MV-4-11 (cell line): Measurements from ENCODE around the gene ARHGAP4.

Source experiments
- DNase-seq: peaks from one replicate; lab custom pipeline; 2025; lab: John Stamatoyannopoulos, UW

The ARHGAP4 gene

DNA sequence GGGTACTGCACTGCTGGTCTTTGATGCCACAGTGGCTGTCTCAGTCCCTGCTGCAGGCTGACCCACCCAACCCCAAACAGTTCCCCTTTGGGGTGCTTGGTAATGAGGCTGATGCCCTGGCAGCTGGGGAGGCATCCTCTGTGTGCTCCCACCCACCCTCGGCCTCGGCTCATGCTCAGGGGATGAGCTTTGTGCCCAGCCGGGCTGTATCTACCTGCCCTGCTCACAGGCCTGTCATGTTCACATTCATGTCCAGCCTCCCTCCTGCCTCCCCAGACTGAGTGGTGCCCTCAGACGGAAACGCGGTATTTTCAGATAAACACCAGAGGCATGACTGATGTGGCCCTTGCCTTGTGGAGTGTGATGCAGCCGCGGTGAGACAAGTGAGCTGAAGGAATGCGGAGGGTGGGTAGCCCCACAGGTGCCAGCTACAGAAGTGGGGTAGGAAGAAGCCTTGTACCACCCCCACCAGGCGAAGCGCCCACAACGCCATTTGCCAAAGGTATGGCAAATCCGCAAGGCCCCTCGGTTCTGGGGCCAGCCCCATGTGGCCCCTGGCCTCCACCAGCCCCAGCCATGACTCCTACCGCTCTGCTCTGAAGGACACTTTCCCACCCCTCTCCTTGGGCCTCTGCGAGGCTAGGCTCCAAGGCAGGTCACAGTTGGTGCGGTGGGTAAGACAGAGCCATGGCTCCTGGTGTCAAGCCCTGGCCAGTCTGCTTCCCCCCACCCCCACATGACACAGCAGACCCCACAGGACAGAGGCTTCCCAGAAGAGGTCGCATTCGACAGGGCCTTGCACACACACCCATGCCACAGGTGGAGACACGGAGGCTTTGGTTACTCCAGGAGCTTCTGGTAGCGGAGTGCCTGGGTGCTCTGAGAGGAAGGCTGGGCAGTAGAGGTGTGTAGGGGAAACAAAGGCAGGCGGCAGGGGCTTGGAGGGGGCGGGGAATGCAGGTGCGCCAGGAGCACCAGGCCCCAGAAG, 20.2 kb upstream of the ARHGAP4 start:
- no peak for DNase-seq

DNA sequence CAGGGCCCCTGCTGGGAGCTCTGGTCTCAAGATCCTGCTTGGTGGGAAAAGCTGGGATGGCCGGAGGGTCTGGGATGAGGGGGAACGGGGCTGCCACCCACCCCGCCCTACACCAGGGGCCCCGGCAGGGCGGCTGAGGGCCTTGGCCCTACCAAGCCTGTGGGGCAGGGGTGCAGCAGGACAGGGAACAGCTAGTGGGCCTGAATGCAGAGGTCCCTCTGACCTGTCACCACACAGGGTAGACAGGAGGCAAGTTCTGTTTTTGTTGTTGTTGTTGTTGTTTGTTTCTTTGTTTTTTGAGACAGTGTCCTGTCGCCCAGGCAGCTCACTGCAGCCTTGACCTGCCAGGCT, 18.7 kb upstream of the ARHGAP4 start:
- DNase-seq: no peak

GRCh38 chrX:153944140-153944799, 18.2 kb upstream of the ARHGAP4 start, which contains the start of gene RENBP:
RENBP (minus strand) TSS chrX:153944643; CDS start chrX:153944610, 33 bp downstream.
- DNase-seq: peak; percentile 5

GRCh38 chrX:153941336-153942252, 15.5 kb upstream of the ARHGAP4 start:
- DNase-seq: no peak

GRCh38 chrX:153939573-153939972, 13.5 kb upstream of the ARHGAP4 start:
- no peak for DNase-seq

GRCh38 chrX:153938226-153938786, 12.2 kb upstream of the ARHGAP4 start:
- no peak for DNase-seq

DNA sequence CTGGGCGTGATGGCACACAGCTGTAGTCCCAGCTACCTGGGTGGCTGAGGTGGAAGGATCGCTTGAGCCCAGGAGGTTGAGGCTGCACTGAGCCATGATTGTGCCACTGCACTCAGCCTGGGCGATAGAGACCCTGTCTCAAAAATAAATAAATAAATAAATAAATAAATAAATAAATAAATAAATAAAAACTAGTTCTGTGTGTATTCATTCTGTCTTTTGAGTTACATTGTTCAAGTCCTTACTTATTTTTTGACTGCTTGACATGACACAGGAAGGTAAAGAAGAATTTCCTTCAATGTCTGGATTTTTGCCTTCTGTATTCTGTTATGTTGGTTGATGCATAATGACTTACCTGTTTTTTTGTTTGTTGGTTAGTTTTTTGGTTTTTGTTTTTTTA, 11.0 kb upstream of the ARHGAP4 start:
- no peak for DNase-seq

DNA sequence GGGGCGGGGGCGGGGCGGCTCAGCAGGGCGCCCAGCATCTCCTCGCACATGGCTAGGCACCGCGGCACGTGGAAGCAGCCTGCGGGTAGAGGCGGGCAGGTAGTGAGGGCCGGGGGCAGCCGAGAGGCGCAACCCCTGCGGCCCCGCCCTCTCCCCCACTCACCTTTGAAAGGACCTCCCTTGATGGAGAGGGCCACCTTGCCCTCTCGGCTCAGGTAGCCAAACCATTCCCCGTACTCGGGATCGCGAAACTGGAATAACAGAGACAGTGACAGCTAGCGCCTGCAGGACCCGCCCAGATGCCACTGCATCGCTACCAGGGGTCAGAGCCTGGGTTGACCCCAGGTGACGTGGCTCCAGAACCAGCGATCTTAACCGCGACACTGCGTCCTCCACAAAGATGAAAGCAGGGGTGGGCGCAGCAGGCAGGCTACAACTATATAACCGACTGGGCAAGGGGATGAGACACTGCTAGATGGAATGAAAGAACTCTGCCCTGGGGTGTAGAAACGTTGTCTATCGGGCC, 9.3 kb upstream of the ARHGAP4 start:
- no peak for DNase-seq

GRCh38 chrX:153934762-153935325, 8.8 kb upstream of the ARHGAP4 start, which contains the start of gene NAA10:
NAA10 (minus strand) TSS chrX:153935037; CDS start chrX:153934904, 133 bp downstream.
- DNase-seq: peak; percentile 48

GRCh38 chrX:153934148-153934761, 8.2 kb upstream of the ARHGAP4 start:
- DNase-seq: no peak

- DNase-seq: peak; percentile 27
These were observed 7.7 kb upstream of the ARHGAP4 start for GRCh38 chrX:153933748-153934147.

DNA sequence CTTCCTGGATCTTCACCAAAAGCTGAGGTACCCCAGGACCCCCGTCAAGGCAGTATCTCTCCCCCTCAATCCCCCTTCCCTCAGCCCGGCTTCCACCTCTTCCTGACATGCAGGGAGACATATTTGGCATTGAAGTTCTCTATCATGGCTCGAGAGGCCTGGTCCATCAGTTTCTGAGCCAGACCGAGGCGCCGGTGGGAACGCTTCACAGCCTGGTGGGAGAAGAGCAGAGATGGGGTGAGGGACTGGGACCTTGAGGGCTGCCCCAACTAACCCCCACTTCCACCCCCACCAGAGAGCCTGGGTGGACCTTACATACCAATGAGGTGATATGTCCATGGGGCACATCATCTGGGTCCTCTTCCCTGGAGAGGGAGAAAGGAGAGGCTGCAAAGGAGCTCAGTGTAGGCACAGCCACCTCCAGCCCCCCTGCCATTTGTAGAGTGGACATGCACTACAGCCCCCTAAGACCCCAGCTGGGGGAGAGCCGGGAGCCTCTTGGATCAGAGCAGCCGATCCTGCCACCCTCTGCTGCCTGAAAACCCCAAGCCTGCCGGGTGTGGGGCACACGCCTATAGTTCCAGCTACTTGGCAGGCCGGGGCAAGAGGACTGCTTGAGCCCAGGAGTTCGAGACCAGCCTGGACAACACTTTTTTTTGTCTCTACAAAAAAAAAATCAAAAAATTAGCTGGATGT, 6.3 kb upstream of the ARHGAP4 start:
- DNase-seq: no peak

- DNase-seq: no peak
These were observed 5.7 kb upstream of the ARHGAP4 start for GRCh38 chrX:153931748-153932147.

GRCh38 chrX:153931151-153931550, 5.1 kb upstream of the ARHGAP4 start:
- no peak for DNase-seq

- DNase-seq: no peak
These were observed 4.2 kb upstream of the ARHGAP4 start for GRCh38 chrX:153930011-153930910.

DNA sequence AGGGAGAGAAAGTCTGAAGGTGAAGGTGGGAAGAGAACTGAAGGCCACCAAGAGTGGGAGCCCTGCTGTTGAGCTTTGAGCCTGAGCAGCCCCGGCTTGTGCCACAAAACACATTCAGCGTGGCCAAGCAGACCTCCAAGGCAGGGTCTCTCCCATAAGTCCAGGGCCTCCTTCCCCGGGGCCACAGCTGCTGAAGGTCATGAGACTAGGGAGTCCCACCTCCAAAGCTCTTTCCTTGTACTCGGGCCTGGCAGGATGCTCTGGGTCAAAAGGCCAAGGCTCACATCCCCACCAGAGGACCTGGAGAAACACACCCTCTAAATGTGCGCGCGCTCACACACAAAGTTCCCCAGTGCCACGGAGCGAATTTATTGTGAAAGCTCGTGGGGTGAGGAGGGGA, 3.5 kb upstream of the ARHGAP4 start:
- DNase-seq: peak; percentile 16

DNA sequence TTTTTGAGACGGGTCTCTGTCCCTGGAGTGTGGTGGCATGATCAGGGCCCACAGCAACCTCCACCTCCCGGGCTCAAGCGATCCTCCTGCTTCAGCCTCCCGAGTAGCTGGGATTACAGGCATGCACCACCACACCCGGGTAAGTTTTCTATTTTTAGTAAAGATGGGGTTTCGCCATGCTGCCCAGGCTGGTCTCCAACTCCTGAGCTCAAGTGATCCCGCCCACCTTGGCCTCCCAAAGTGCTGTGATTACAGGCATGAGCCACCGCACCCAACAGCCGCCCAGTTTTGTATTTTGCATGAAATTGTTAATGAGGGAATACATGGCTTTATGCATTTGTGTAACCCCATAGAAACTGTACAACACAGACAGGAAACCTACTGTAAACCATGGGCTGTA, 2.8 kb upstream of the ARHGAP4 start:
- DNase-seq: peak; percentile 19

DNA sequence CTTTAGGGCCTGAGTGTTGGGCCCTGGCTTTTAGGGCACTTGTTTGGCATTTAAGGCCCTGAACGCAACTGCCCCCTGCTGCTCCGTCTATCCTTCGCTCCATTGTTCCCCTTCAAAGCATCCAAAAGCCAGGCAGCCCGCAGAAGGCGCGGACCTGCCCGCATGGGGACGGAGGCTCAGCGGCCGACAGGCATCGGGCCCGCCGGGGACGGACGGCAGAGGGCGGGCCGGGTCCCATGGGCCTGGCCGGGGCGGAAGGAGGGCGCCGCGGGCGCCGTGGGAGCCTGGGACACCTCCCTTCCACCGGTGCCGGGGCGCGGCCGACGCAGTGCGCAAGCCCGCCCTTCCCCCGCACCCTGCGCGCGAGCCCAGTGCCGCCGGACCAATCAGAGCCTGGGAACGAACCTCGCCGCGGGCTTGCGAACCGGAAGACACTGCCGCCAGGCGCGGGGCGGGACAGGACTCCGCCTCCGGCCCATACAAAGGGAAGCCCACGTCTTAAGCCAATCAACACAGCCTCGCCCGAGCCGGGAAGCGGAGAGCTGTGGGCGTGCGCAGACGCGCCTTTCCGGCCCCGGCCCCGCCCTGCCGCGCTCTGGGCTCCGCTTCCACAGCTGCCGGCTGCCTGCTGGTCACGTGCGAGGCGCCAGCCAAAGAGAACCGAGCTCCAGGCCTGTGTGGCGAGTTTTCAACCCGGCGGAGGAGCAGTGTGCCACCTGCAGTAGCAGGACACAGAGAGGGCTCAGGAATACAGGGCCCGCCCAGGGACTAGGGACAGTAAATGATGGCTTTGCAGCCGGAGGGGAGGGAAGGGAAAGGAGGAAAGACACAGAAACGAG, 2.1 kb upstream of the ARHGAP4 start:
- peak; percentile 94 for DNase-seq
